Retina (tissue), 1 donor: ENCODE measurements around the gene LYST.
"Not testable (repeated sequence)": the region's sequence is repeated elsewhere in the genome, so short reads cannot be mapped to it uniquely, and the experiment has no call there.

Source experiments
- DNase-seq: peaks from one replicate; pipeline ENCODE4 v3.0.0-alpha.2; 2016

The LYST gene

GRCh38 chr1:235855811-235856429 lies 10.8 kb downstream of the LYST start:
- DNase-seq, result no peak

GRCh38 chr1:235854347-235854746 lies 12.4 kb downstream of the LYST start:
- no peak for DNase-seq

- no peak for DNase-seq
Measured at GRCh38 chr1:235853653-235854052, 13.1 kb downstream of the LYST start.

- DNase-seq, result no peak
Measured at GRCh38 chr1:235852887-235853286, 13.8 kb downstream of the LYST start.

GRCh38 chr1:235851939-235852338 lies 14.8 kb downstream of the LYST start:
- DNase-seq, result no peak

GRCh38 chr1:235848251-235848650 lies 18.5 kb downstream of the LYST start:
- DNase-seq, result not testable (repeated sequence)

GRCh38 chr1:235845656-235846107 lies 21.0 kb downstream of the LYST start:
- DNase-seq, result not testable (repeated sequence)

GRCh38 chr1:235844776-235845175 lies 21.9 kb downstream of the LYST start:
- no peak for DNase-seq

GRCh38 chr1:235843461-235843961 lies 23.2 kb downstream of the LYST start:
- no peak for DNase-seq

- no peak for DNase-seq
Measured at GRCh38 chr1:235841938-235842545, 24.7 kb downstream of the LYST start.

GRCh38 chr1:235838021-235838420 lies 28.7 kb downstream of the LYST start:
- no peak for DNase-seq

GRCh38 chr1:235835226-235835625 lies 31.5 kb downstream of the LYST start:
- no peak for DNase-seq

- no peak for DNase-seq
Measured at GRCh38 chr1:235834620-235835019, 32.1 kb downstream of the LYST start.

GRCh38 chr1:235832011-235832410 lies 34.7 kb downstream of the LYST start:
- DNase-seq, result no peak

- DNase-seq, result no peak
Measured at GRCh38 chr1:235831148-235831547, 35.6 kb downstream of the LYST start.

GRCh38 chr1:235826102-235826854 lies 40.4 kb downstream of the LYST start:
- DNase-seq, result no peak

GRCh38 chr1:235825229-235825628 lies 41.5 kb downstream of the LYST start:
- no peak for DNase-seq

GRCh38 chr1:235823684-235824083 lies 43.0 kb downstream of the LYST start:
- DNase-seq, result no peak

- DNase-seq, result no peak
Measured at GRCh38 chr1:235822685-235823084, 44.0 kb downstream of the LYST start.

- no peak for DNase-seq
Measured at GRCh38 chr1:235821361-235821981, 45.2 kb downstream of the LYST start.

GRCh38 chr1:235820061-235820460 lies 46.6 kb downstream of the LYST start:
- no peak for DNase-seq

- no peak for DNase-seq
Measured at GRCh38 chr1:235818632-235819136, 48.0 kb downstream of the LYST start.

GRCh38 chr1:235817101-235817728 lies 49.5 kb downstream of the LYST start:
- DNase-seq, result no peak
